Smooth muscle cell (in vitro differentiated cells): ENCODE data around the gene GFRA1. TPM values are rescaled to one million over a fixed set of nuclear protein-coding genes. Genes with fewer than 3 reads are reported as not detected.

Experiments
- DNase-seq: peaks from one replicate; lab custom pipeline; 2025; ENCODE audit not compliant: unreplicated experiment; lab: John Stamatoyannopoulos, UW
- H2AFZ ChIP-seq: fragments of 200-600 bp; sonication (generic); 2 replicates; pipeline ENCODE4 v1.6.0; 2016; ENCODE audit warnings: antibody characterized with exemption, low read depth, mild to moderate bottlenecking
- H3F3A ChIP-seq: fragments of 200-600 bp; sonication (generic); 2 replicates; pipeline ENCODE4 v1.6.0; 2017; ENCODE audit warnings: antibody characterized with exemption, low read depth
- H3K27ac ChIP-seq: fragments of 200-600 bp; sonication (generic); 2 replicates; pipeline ENCODE4 v1.5.1; 2016; ENCODE audit warnings: low read depth, mild to moderate bottlenecking
- H3K27me3 ChIP-seq: fragments of 200-600 bp; sonication (generic); 2 replicates; pipeline ENCODE4 v1.6.1; 2016; ENCODE audit warnings: low read depth, mild to moderate bottlenecking
- H3K36me3 ChIP-seq: fragments of 200-600 bp; sonication (generic); 2 replicates; pipeline ENCODE4 v1.5.1; 2016; ENCODE audit warnings: low read depth
- H3K4me1 ChIP-seq: fragments of 200-600 bp; sonication (generic); 2 replicates; pipeline ENCODE4 v1.5.1; 2016; ENCODE audit warnings: low read depth
- H3K4me2 ChIP-seq: fragments of 200-600 bp; sonication (generic); 2 replicates; pipeline ENCODE4 v1.6.0; 2016; ENCODE audit warnings: mild to moderate bottlenecking
- H3K4me3 ChIP-seq: fragments of 200-600 bp; sonication (generic); 2 replicates; pipeline ENCODE4 v1.5.1; 2016; ENCODE audit warnings: mild to moderate bottlenecking
- H3K79me2 ChIP-seq: fragments of 200-600 bp; sonication (generic); 2 replicates; pipeline ENCODE4 v1.6.0; 2016; ENCODE audit warnings: low read depth, mild to moderate bottlenecking
- H3K9ac ChIP-seq: fragments of 200-600 bp; sonication (generic); 2 replicates; pipeline ENCODE4 v1.6.0; 2016; ENCODE audit warnings: low read depth
- H3K9me3 ChIP-seq: fragments of 200-600 bp; sonication (generic); replicated peaks from 2 replicates; pipeline ENCODE4 v1.5.1; 2016; ENCODE audit warnings: low read depth
- H4K20me1 ChIP-seq: fragments of 200-600 bp; sonication (generic); 2 replicates; pipeline ENCODE4 v1.6.0; 2016; ENCODE audit warnings: low read depth
- WGBS: methylation state at CpG from one replicate; pipeline ENCODE4 v1.1.7; 2016; ENCODE audit warnings: low lambda C conversion rate; 5-methylcytosine and 5-hydroxymethylcytosine counted together
- polyA plus RNA-seq: library from polyadenylated mRNA; unstranded; fragments of >200 nt; fragmentation: Nextera tagmentation; extraction: Ambion mirVana; gene quantifications from 2 replicates; pipeline ENCODE4 v1.2.1, GENCODE V29; 2016
- total RNA-seq: library from RNA; depleted of rRNA; stranded (reverse); fragments of >200 nt; gene quantifications from 2 replicates; pipeline ENCODE4 v1.2.3, GENCODE V29; 2014
- TF ChIP-seq, protein P1 (sequence below): fragments of 200-600 bp; sonication (generic); IDR thresholded peaks from 2 replicates; pipeline ENCODE4 v1.5.1; 2017; ENCODE audit warnings: borderline replicate concordance, mild to moderate bottlenecking, antibody characterized with exemption; ENCODE audit not compliant: insufficient read depth, poor library complexity, severe bottlenecking

Gene GFRA1
- total and polyA plus RNA-seq, 2 experiments from 2014 or later, result 1.3 to 1.9 TPM

DNA sequence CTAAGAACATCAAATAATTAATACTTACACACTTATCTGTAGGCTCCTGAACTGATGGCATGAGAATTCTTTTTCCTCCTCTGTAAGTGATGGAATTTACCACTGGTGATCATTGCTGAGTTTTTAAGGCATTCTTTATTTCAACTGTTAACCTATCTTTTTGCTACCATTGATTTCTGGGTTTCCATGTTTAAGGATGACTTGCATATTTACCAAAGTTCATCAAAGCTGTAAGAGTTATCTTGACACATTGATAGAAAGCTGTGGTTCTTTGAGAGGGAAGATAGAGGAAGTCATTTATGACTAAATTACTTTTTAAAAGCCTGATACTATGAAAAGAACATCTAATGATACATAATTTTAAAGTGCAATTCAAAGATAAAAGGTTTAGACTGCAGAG, 19.5 kb upstream of the GFRA1 start:
- H3K79me2 ChIP-seq, result no peaks in the 10 kb centered on the region
- no peak overlapping the region for H3K27ac ChIP-seq
- H3K4me3 ChIP-seq, result no peak overlapping the region
- H4K20me1 ChIP-seq, result no peaks in the 10 kb centered on the region
- H3K4me2 ChIP-seq, result no peak overlapping the region
- TF ChIP-seq, protein P1, sequence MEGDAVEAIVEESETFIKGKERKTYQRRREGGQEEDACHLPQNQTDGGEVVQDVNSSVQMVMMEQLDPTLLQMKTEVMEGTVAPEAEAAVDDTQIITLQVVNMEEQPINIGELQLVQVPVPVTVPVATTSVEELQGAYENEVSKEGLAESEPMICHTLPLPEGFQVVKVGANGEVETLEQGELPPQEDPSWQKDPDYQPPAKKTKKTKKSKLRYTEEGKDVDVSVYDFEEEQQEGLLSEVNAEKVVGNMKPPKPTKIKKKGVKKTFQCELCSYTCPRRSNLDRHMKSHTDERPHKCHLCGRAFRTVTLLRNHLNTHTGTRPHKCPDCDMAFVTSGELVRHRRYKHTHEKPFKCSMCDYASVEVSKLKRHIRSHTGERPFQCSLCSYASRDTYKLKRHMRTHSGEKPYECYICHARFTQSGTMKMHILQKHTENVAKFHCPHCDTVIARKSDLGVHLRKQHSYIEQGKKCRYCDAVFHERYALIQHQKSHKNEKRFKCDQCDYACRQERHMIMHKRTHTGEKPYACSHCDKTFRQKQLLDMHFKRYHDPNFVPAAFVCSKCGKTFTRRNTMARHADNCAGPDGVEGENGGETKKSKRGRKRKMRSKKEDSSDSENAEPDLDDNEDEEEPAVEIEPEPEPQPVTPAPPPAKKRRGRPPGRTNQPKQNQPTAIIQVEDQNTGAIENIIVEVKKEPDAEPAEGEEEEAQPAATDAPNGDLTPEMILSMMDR, result no peak
- no peak for DNase-seq
- no peaks in the 10 kb centered on the region for H3K4me1 ChIP-seq
- H2AFZ ChIP-seq, result no peak overlapping the region
- H3K9me3 ChIP-seq, result no peaks in the 10 kb centered on the region
- H3K27me3 ChIP-seq, result no peaks in the 10 kb centered on the region
- H3F3A ChIP-seq, result no peaks in the 10 kb centered on the region
- H3K36me3 ChIP-seq, result no peaks in the 10 kb centered on the region
- H3K9ac ChIP-seq, result no peak overlapping the region

DNA sequence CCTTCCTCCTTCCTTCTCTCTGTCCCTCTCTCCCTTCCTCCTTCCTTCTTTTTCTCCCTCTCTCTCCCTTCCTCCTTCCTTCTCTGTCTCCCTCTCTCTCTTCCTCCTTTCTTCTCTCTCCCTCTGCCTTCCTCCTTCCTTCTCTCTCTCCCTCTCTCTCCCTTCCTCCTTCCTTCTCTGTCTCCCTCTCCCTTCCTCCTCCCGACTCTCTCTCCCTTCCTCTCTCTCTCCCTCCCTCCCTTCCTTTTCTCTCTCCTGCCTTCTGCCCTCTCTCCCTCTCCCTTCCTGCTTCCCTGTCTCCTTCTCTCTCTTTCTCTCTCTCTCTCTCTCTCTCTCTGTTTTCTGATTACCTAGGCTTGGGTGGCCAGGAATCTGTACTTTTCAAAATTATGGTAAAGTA, 16.6 kb upstream of the GFRA1 start:
- Histone ChIP-seq H3K9ac (no peak overlapping the region), H2AFZ (no peak overlapping the region), H3K4me1 (peaks cover 2% of the 10 kb centered on the region), H3K27ac (no peak overlapping the region), H3K4me2 (no peak overlapping the region), H3K9me3 (no peaks in the 10 kb centered on the region), H3K79me2 (no peaks in the 10 kb centered on the region), H3K4me3 (no peak overlapping the region), H3K36me3 (no peaks in the 10 kb centered on the region), H3K27me3 (no peaks in the 10 kb centered on the region), H3F3A (no peaks in the 10 kb centered on the region), H4K20me1 (no peaks in the 10 kb centered on the region)
- no peak for DNase-seq
- TF ChIP-seq, protein P1, result no peak
- WGBS, result 47% methylated on average over 1 of the region's 1 CpG

DNA sequence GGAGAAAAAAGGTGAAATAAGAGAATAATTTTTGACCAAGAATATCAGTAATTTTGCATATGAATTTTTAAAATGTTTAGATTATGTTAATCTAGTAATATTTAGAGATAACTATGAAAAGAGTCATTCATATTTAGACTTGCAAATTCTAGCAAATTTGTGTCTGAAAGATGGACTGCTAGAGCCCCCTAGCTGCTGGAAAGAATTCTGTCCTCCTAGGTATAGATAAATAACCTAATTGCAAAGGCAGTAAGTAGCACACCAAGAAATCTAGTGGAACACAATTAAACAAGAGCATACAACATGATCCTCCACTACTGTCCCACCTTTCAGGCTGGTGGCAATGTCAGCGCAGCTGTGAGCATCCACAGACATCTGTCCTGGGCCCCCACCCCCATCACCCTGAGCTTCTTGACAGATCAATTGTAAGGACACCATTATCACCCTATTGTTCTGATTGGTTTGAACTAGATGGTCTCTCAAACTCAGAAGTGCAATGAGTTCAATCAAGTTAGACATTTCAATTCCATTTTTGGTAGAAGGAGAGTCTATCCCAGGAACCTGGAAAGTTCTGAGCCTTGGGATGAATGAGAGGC, 15.0 kb upstream of the GFRA1 start:
- Histone ChIP-seq H3F3A (no peaks in the 10 kb centered on the region), H3K27ac (no peak overlapping the region), H4K20me1 (no peaks in the 10 kb centered on the region), H3K9ac (no peak overlapping the region), H3K79me2 (no peaks in the 10 kb centered on the region), H3K4me3 (no peak overlapping the region), H3K9me3 (no peaks in the 10 kb centered on the region), H3K4me1 (peaks cover 2% of the 10 kb centered on the region), H3K27me3 (no peaks in the 10 kb centered on the region), H3K4me2 (no peak overlapping the region), H3K36me3 (no peaks in the 10 kb centered on the region), H2AFZ (no peak overlapping the region)
- TF ChIP-seq, protein P1, result peak; percentile 84
- no peak for DNase-seq
- WGBS, result 19% methylated on average over 1 of the region's 1 CpG

DNA sequence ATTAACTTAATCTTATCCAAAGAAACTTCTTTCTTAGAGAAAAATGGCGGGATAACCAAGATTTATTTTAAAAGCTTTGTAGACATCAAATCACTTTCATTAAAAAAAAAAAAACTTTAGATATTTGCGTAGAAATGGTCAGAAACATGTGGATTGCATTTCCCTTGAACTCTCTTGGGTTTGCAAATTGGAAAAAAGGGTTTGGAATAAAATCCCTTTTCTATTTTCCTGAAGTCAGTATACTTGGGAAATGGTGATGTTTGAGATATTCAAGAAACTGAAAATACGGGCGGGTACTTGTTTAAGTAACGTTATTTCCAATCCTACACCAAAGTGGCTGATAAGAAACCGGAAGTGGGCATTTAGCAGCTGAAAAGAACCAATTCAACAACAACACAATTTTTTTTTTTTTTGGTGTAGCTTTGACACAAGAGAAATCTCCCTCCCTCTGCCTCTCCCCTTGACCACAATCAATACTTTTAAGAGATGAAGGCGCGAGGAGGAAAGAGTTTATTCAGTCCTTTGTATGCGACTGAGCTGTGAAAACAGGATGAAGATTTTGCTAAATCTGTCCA, 13.7 kb upstream of the GFRA1 start:
- no peak overlapping the region for H3K9ac ChIP-seq
- 81% methylated on average over 9 of the region's 9 CpGs for WGBS
- H3K79me2 ChIP-seq, result no peaks in the 10 kb centered on the region
- H3K4me2 ChIP-seq, result no peak overlapping the region
- H3K4me1 ChIP-seq, result peaks cover 2% of the 10 kb centered on the region
- TF ChIP-seq, protein P1, result no peak
- no peaks in the 10 kb centered on the region for H3K27me3 ChIP-seq
- no peaks in the 10 kb centered on the region for H3K36me3 ChIP-seq
- no peaks in the 10 kb centered on the region for H3F3A ChIP-seq
- H3K4me3 ChIP-seq, result no peak overlapping the region
- DNase-seq, result no peak
- H3K27ac ChIP-seq, result no peak overlapping the region
- no peak overlapping the region for H2AFZ ChIP-seq
- H4K20me1 ChIP-seq, result no peaks in the 10 kb centered on the region
- H3K9me3 ChIP-seq, result no peaks in the 10 kb centered on the region
